Measurements from ENCODE around the gene CSGALNACT2.

Gene CSGALNACT2

GRCh38 chr10:43187213-43187612 lies 49.0 kb downstream of the CSGALNACT2 start:
- TF ChIP-seq TAF1 (IDR thresholded peaks at IDR 0.05; ENCODE audit: low read depth) (no peak), TCF12 (IDR thresholded peaks at IDR 0.05; ENCODE audit: low read depth) (no peak)

- TF ChIP-seq USF1 (IDR thresholded peaks at IDR 0.05) (no peak), MAX (IDR thresholded peaks at IDR 0.05) (no peak), EP300 (IDR thresholded peaks at IDR 0.05; ENCODE audit: borderline replicate concordance) (no peak), TEAD4 (IDR thresholded peaks at IDR 0.05) (no peak)
Measured at GRCh38 chr10:43188702-43189101, 50.5 kb downstream of the CSGALNACT2 start.

GRCh38 chr10:43190289-43190688 lies 52.0 kb downstream of the CSGALNACT2 start:
- no peak for TF ChIP-seq EGR1 (IDR thresholded peaks at IDR 0.05)
- no peak for TF ChIP-seq CEBPB (IDR thresholded peaks at IDR 0.05)
- no peak for TF ChIP-seq EP300 (IDR thresholded peaks at IDR 0.05; ENCODE audit: borderline replicate concordance)
- no peak for TF ChIP-seq YY1 (IDR thresholded peaks at IDR 0.05; ENCODE audit: low read depth)
- no peak for TF ChIP-seq TAF1 (IDR thresholded peaks at IDR 0.05; ENCODE audit: low read depth)
- no peak for TF ChIP-seq TCF12 (IDR thresholded peaks at IDR 0.05; ENCODE audit: low read depth)
- TF ChIP-seq NFIC (IDR thresholded peaks at IDR 0.05) = no peak
- no peak for TF ChIP-seq TEAD4 (IDR thresholded peaks at IDR 0.05)
- TF ChIP-seq ZBTB7A (IDR thresholded peaks at IDR 0.05; ENCODE audit: low read depth) = no peak
- no peak for TF ChIP-seq CREB1 (IDR thresholded peaks at IDR 0.05; ENCODE audit: low read depth)
- no peak for TF ChIP-seq MAX (IDR thresholded peaks at IDR 0.05)
- no peak for TF ChIP-seq RAD21 (IDR thresholded peaks at IDR 0.05; ENCODE audit: low read depth)
- TF ChIP-seq FOXM1 (IDR thresholded peaks at IDR 0.05; ENCODE audit: borderline replicate concordance, low read depth) = no peak
- TF ChIP-seq REST (IDR thresholded peaks at IDR 0.05; ENCODE audit: low read depth) = no peak
- TF ChIP-seq USF1 (IDR thresholded peaks at IDR 0.05) = no peak

- no peak for TF ChIP-seq NFIC (IDR thresholded peaks at IDR 0.05)
- no peak for TF ChIP-seq ZBTB7A (IDR thresholded peaks at IDR 0.05; ENCODE audit: low read depth)
- no peak for TF ChIP-seq EP300 (IDR thresholded peaks at IDR 0.05; ENCODE audit: borderline replicate concordance)
- no peak for TF ChIP-seq CREB1 (IDR thresholded peaks at IDR 0.05; ENCODE audit: low read depth)
- no peak for TF ChIP-seq TEAD4 (IDR thresholded peaks at IDR 0.05)
- TF ChIP-seq REST (IDR thresholded peaks at IDR 0.05; ENCODE audit: low read depth) = no peak
- TF ChIP-seq YY1 (IDR thresholded peaks at IDR 0.05; ENCODE audit: low read depth) = no peak
- TF ChIP-seq TAF1 (IDR thresholded peaks at IDR 0.05; ENCODE audit: low read depth) = no peak
Measured at GRCh38 chr10:43190775-43191174, 52.5 kb downstream of the CSGALNACT2 start.

GRCh38 chr10:43192884-43193283 lies 54.6 kb downstream of the CSGALNACT2 start:
- TF ChIP-seq MAX (IDR thresholded peaks at IDR 0.05) (no peak), TAF1 (IDR thresholded peaks at IDR 0.05; ENCODE audit: low read depth) (no peak), TEAD4 (IDR thresholded peaks at IDR 0.05) (no peak), NFIC (IDR thresholded peaks at IDR 0.05) (no peak), EP300 (IDR thresholded peaks at IDR 0.05; ENCODE audit: borderline replicate concordance) (no peak), ZBTB7A (IDR thresholded peaks at IDR 0.05; ENCODE audit: low read depth) (no peak), FOXM1 (IDR thresholded peaks at IDR 0.05; ENCODE audit: borderline replicate concordance, low read depth) (no peak), USF1 (IDR thresholded peaks at IDR 0.05) (no peak), CEBPB (IDR thresholded peaks at IDR 0.05) (no peak), EGR1 (IDR thresholded peaks at IDR 0.05) (no peak), REST (IDR thresholded peaks at IDR 0.05; ENCODE audit: low read depth) (no peak), TCF12 (IDR thresholded peaks at IDR 0.05; ENCODE audit: low read depth) (no peak)
